Lung microvascular endothelial cell (primary cell): ENCODE measurements around the gene GAS2L1. TPM values are rescaled to one million over a fixed set of nuclear protein-coding genes. Genes with fewer than 3 reads are reported as not detected.

Experiments used
- DNase-seq, 2 donors: peaks; one replicate each; pipeline versions ENCODE4 v3.0.0 to v3.0.0-alpha.2; 2010; ENCODE audit warnings: low read depth in 2 of 2
- total RNA-seq: library from RNA; depleted of rRNA; stranded (reverse); fragments of >200 nt; gene quantifications from 2 replicates; pipeline ENCODE4 v1.2.1, GENCODE V29; 2014

Gene GAS2L1
- total RNA-seq, 1 donor from 2014 or later, result 18.3 TPM

GRCh38 chr22:29275167-29275566 lies 31.3 kb upstream of the GAS2L1 start:
- DNase-seq, result no peak

GRCh38 chr22:29275819-29276565 lies 30.5 kb upstream of the GAS2L1 start:
- DNase-seq, result no peak

DNA sequence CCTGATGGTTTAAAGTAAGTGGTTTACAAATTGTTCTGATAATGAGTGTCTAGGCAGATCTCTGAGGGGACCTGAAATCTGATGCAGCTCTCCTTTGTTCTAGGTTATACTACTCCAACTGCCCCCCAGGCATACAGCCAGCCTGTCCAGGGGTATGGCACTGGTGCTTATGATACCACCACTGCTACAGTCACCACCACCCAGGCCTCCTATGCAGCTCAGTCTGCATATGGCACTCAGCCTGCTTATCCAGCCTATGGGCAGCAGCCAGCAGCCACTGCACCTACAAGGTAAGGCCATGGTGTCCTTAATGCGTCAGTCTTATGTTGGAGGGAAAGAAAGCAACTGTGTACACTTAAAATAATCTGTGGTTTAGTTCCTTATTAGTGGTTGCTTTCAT lies 28.5 kb upstream of the GAS2L1 start:
- no peak for DNase-seq

DNA sequence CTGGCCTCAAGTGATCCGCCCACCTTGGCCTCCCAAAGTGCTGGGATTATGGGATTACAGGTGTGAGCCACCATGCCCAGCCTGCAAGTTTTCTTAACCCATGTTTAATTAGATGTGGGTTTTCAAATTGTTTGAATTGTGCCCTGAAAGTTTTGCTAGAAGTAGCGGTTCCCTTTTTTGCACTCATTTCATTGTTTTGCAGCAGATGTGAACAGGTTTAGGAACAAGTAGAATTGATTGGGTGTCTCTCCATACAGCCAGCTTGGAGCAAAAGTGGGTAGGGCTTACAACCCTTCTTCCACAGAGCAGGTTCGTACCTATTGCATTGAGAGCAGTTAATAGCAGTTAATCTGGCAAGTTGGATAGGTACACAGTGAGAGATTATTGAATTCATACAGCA lies 22.3 kb upstream of the GAS2L1 start:
- no peak for DNase-seq

GRCh38 chr22:29288837-29289236 lies 17.6 kb upstream of the GAS2L1 start:
- no peak for DNase-seq

- no peak for DNase-seq
These were observed 16.4 kb upstream of the GAS2L1 start for GRCh38 chr22:29290061-29290460.

- DNase-seq, result no peak
These were observed 15.2 kb upstream of the GAS2L1 start for GRCh38 chr22:29291215-29291614.

- DNase-seq, result no peak
These were observed 14.1 kb upstream of the GAS2L1 start for GRCh38 chr22:29292379-29292778.

GRCh38 chr22:29298641-29299040 lies 7.8 kb upstream of the GAS2L1 start:
- no peak for DNase-seq

- no peak for DNase-seq
These were observed 7.1 kb upstream of the GAS2L1 start for GRCh38 chr22:29299136-29299900.

GRCh38 chr22:29300467-29300806 lies 6.0 kb upstream of the GAS2L1 start:
- no peak for DNase-seq

DNA sequence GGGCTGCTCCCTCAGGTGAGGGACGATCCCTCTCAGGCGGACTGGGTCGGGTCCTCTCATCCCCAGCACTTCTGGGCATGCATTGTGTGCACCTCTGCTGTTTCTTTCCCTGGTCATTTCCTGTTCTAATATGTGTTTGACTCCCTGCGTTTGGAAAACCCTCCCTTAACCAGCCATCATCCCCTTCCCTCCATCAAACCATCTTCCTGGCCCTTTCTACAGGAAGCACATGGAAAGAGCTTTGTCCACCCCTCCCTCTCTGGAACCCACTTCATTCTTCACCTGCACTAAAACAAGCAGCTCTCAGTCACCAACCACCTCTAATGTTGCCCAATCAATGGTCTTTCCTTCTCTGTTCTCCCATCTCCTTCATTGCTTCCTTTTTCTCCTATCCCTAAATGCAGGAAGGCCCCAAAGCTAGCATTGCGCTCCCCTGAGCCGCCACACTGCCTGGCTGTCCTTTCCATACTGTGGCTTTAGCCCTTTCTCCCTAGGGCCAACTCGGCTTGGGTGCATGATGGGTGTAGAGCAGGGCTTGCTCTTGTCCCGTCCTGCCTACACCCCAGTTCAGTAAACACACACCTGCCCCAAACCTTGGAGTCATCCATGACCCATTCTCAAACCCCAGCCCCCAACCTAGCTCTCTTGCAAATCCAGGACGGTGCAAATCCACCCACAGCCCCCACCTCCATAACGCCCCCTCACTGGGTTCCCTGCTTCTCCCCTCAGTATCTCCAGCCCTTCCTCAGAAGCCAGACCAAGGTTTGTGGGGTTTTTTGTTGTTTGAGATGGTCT lies 5.4 kb upstream of the GAS2L1 start:
- no peak for DNase-seq

DNA sequence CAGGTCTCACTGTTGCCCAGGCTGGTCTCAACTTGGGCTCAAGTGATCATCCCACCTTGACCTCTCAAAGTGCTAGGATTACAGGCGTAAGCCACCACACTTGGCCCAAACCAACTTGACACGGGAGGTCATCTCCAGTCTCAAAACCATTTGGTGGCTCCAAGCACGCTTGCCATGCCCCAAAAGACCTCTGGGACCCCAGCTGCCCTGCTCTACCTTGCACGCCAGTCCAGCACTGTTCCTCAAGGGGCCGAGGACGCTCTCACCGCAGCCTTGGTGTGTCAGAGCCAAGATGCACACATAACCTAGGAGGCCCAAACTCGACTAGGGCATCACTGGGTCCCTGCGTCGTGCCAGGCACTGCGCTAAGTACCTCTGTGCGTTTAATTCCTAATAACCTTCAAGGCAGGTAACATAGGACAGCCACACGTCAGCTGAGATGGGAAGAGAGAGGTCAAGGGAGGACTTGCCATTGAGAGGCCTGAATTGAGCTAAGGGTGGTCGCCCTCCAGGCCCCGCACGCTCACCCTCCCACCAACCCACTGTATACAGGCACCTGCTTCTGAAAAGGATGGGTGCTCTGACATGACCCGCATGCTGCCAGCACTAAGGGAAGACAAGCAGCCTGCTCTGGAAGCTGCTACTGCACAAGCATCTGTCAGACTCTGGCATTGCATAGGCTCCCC lies 4.6 kb upstream of the GAS2L1 start:
- DNase-seq, result no peak

DNA sequence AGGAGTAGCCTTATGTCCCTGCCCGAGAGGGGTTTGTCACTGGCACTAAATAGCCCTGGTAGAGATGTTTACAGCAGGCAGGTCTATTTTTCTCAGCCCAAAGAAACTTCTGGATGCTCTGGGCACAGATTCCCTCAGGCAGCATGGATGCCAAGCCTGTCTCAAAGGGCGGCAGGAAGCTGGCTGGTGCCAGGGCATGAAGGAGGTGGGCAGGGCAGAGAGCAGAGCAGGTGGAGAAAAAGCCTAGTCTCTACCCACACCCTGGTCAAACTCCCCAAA lies 4.1 kb upstream of the GAS2L1 start:
- no peak for DNase-seq

GRCh38 chr22:29302681-29303465 lies 3.6 kb upstream of the GAS2L1 start:
- no peak for DNase-seq

DNA sequence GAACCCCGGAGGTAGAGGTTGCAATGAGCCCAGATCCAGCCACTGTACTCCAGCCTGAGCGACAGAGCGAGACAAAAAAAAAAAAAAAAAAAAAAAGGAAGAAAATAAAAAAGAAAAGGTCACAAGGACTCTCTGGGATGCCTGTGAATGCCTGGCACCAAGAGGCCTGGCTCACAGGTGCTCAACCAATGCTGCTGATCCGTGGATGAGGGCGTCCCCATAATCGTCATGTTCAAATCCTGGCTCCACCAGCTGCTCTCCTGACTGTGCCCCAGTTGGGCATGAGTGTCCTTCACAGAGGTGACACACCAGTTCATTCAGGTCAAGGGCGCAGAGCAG lies 645 bp upstream of the GAS2L1 start:
- no peak for DNase-seq

GRCh38 chr22:29306835-29307595 lies 565 bp downstream of the GAS2L1 start:
- DNase-seq, result peak; percentile 68 to 76

DNA sequence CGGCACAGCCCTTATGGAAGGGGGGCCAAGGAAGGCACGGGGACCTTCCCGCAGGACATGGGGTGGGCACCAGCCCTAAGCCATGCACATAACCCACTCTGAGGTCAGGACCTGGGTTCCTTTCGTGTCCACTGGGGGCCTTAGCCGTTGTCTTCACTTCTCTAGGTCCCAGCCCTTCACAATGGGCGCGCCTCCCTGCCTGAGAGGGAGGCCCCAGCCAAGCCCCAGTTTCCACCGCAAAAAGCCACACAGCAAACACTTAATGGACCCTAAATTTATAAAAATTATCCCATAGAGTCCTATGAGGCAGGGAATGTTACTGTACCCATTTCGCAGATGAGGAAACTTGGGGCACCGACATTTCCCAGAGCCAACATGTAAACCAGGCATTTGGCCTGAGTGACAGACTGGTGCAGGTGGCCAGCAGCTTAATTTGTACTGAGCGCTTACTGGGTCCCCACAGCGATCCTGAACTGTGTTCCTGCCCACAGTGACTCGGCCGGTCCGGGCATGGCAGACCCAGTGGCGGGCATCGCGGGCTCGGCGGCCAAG lies 1.2 kb downstream of the GAS2L1 start:
- DNase-seq, result peak in 1 of 2 donors; percentile 34

- DNase-seq, result peak; percentile 11 to 17
These were observed 1.8 kb downstream of the GAS2L1 start for GRCh38 chr22:29308148-29308790.

DNA sequence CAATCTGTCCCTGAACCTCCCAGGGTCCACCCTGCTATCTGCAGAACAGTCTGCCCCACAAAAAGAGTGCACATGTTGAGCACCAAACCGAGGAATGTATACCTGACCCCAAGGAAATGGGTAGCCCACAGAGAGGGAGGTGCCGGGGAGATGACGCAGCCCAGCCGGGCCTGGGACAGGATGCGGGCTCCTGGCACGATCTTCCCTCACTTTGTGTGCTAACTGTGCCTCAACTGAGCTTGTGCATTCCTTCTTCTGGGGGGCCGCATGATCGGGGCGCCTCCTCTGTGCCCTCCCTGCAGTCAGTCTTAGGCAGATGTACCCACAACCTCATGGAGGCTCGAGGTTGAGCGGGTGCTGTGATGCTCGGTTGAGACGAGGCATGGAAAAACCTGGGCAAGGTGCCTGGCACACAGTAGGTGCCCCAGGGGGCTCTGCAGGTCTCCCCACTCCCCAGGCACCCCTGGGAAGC lies 2.4 kb downstream of the GAS2L1 start:
- DNase-seq, result peak; percentile 60 to 85
